IPS DF 4.7 (cell line): ENCODE data around the gene CCDC27.
"Not testable (repeated sequence)": the region's sequence is repeated elsewhere in the genome, so short reads cannot be mapped to it uniquely, and the experiment has no call there.

Experiments
- DNase-seq: peaks from one replicate; pipeline ENCODE4 v3.0.0-alpha.2; 2013; ENCODE audit warnings: low spot score; ENCODE audit errors: extremely low read depth

Gene CCDC27

DNA sequence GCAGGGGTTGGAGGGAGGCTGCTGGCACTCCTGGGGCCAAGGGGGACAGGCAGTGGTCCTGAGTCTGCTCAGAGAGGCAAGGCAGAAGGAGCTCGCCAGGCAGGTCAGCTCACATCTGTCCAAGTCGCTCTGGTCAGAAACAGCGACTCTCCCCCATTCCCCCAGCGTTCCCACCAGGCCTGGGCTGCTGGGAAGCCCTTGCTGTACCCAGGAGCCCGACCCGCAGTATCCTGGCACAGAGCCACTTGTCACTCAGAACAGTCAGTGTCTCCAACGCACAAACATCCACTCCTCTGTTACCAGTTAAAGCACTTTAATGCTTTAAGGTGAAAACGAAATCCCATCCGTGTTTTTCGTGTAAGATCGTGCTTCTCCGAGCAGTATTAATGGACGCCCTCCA lies 16.6 kb upstream of the CCDC27 start:
- no peak for DNase-seq

- no peak for DNase-seq
Measured at GRCh38 chr1:3736131-3736561, 16.1 kb upstream of the CCDC27 start.

DNA sequence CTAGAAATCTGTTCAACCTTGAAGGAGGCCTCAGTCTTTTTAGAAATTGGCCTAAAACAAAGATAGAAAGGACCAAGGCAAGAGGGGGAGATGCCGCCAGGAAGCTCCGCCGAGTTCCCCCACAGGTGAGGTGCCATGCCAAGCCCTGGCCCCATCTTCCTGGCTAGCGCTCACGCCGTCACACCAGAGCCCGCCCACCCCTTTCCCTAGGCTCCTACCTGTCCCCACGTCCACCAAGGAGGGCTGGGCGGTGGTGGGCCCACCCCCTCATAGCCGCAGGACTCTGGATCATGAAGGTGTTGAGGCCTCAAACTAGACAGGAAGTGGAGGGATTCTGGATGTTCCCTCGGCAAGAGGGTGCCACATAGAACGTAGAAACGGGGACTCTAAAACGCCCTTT lies 15.5 kb upstream of the CCDC27 start:
- no peak for DNase-seq

- no peak for DNase-seq
Measured at GRCh38 chr1:3738943-3739342, 13.3 kb upstream of the CCDC27 start.

GRCh38 chr1:3740042-3740441 lies 12.2 kb upstream of the CCDC27 start:
- no peak for DNase-seq

DNA sequence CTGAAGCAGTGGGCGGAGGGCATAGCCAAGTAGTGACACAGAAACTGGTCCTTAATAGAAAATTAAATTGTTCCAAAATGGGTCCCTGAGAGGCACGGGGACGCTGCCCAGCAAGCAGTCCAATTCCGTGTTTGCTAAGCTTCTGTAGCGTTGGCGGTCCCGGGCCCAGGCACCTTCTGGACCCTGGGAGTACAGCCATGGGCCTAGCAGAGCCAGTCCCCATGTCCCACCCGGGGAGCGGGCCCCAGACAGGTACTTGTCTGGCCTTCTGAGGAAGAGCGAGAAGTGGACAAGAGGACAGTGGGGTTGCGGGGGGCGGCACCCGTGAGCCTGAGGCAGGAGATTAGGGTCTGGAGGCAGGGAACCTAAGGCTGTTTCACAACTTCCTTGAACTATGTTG lies 11.5 kb upstream of the CCDC27 start:
- no peak for DNase-seq

GRCh38 chr1:3741566-3742438 lies 10.4 kb upstream of the CCDC27 start:
- DNase-seq = no peak

DNA sequence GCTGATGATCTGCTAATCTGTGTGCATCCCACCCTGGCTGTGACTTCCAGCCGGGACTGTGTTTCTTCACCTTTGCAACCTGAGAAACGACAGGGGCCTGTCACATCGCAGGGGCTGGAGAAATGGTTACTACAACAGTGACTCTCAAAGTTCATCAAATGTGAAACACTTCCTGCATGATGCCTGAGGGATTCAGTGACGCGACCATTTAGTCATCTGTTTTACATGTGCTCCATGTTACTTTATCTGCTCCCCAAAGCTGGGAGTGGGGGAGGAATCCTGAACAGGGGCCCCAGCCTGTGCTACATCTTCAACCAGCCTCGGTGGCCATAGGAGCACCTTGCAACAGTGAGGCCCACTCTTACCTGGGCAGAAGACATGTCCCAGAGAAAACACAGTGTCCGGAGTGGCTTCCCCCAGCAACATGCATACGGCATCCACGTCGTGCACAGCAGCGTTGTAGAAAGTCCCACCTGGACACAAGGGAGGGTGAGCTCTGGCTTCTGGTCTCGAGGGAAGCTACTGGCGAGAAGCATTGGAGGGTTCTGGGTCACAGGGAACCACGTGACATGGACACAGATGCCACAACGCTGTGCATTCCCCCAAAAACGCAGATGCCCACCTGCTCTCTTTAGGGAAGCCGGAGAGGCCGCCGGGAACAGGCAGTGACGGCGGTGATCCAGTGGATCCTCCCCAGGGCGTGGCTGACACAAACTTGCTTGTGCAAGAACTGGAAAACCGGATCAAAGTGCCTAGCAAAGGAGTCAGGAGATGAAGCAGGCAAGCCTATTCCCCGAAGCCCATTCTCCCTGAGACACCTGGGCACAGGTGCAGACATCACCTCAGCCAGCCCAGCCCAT lies 9.6 kb upstream of the CCDC27 start:
- no peak for DNase-seq

- no peak for DNase-seq
Measured at GRCh38 chr1:3743421-3743820, 8.8 kb upstream of the CCDC27 start.

DNA sequence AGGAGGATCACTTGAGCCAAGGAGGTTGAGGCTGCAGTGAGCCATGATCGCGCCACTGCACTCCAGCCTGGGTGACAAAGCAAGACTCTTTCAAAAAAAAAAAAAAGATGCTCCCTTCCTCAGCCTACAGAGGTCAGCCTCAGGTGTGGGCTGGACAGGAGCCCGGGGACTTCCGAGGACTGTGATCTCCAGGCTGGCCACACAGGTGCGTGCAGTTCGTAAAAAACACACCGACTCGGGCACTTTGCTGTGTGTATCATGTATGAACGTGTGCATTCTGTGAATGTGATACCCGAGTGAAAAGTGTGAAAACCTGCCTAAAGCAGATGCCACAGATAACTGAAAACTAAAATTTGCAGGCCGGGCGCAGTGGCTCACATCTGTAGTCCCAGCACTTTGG lies 8.4 kb upstream of the CCDC27 start:
- DNase-seq = no peak

DNA sequence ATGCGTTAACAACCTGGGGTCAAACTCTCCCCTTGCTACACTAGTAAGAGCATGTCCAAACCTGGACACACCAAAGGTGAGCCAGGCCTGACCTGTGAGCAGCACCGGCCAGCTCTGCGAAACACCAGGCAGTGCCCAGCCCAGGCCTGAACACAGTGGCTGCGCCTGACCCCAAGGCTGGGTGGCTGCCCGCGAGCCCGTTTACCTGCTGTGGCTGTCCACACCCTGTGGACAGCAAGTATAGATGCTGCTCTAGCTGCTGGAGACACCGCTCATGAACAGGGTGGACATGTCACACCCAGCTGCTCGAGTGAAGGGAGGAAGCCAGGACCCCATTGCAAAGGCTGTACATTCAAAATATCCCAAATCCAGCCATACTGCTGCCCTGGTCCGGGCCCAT lies 7.6 kb upstream of the CCDC27 start:
- no peak for DNase-seq

DNA sequence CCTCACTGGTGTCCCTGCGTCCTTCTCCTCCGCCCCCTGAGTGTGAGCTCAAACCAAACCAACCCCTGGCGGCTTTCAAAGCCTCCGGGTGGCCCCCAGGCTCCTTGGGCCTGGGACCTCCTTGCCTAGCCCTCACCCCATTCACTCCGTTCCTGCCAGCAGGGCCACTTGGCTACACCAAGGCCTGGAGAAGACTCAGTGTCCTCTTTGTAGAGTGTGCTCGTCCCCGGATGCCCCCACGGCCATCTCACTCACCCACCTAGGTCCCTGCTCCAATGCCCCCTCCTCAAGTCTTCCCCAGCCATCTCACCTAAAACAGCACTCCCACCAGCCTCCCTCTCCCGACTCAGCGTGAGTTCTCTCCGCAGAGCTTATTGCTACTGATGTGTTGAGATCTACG lies 7.2 kb upstream of the CCDC27 start:
- DNase-seq = no peak

DNA sequence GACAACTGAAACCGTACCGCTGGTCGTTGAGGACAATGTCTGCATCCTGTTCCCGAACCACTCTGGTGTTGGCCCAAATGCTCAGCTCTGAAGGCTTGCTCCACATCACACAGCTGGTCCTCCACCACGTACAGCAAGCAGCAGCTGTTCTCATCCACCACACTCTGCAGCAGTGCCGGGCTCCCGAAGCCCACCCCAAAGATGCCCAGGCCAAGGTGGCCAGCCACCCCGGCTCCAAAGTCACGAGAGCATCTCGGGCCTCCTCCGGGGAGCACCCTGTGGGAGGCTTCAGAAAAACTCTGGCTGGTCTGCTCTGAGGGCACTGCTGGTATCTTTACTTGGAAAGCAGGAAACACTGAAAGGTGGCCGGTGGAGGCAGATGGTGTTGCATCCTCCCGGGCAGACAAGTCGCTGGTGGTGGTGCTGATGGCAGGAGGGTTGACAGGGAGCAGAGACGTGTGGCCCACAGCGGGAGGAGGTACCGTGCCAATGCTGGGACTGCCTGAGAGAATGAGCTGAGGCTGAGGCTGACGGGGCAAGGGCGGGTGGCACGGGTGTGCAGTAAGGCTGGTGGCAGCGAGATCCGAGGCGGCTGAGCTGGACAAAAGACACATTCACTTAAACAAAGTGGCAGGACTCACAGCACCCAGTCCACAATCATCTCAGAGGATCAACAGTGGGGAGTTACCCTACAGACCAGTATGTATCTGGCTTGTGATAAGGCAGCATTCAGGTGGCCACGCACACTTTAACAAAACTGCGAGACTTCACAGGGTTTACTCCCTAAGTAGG lies 6.5 kb upstream of the CCDC27 start:
- DNase-seq = no peak

- no peak for DNase-seq
Measured at GRCh38 chr1:3746389-3746829, 5.8 kb upstream of the CCDC27 start.

GRCh38 chr1:3746830-3747521 lies 5.3 kb upstream of the CCDC27 start:
- DNase-seq = no peak

DNA sequence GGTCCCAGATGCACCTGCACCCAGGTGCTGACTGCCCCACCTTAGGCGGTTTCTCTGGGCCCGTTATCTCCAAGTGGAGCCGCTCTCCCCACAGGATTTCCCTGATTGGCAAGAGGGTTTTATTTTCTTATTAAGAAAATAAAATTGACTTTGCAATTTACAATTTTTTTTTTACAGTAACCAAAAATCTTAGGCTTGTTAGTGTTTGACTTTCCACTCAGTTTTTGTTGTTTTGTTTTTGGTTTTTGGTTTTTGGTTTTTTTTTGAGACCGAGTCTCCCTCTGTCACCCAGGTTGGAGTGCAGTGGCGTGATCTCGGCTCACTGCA lies 4.8 kb upstream of the CCDC27 start:
- no peak for DNase-seq

GRCh38 chr1:3747903-3748302 lies 4.3 kb upstream of the CCDC27 start:
- DNase-seq = no peak

DNA sequence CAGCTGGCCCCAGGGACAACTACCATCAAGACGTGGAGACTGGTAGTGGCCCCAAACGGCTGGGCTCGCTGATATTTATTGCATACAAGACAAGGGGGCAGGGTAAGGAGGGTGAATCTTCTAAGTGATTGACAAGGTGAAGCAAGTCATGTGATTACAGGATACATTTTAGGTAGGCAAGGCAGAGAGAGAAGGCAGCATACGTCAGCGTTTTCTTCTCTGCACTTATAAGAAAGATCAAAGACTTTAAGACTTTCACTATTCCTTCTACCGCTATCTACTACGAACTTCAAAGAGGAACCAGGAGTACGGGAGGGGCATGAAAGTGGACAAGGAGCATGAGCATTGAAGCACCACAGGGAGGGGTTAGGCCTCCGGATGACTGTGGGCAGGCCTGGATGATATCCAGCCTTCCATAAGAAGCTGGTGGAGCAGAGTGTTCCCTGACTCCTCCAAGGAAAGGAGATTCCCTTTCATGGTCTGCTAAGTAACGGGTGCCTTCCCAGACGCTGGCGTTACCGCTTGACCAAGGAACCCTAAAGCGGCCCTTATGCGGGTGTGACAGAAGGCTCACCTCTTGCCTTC lies 3.8 kb upstream of the CCDC27 start:
- not testable (repeated sequence) for DNase-seq

GRCh38 chr1:3749512-3749911 lies 2.7 kb upstream of the CCDC27 start:
- no peak for DNase-seq

- no peak for DNase-seq
Measured at GRCh38 chr1:3750741-3751140, 1.5 kb upstream of the CCDC27 start.
